Measurements from ENCODE around the gene ZNF76. TPM values are rescaled to one million over a fixed set of nuclear protein-coding genes. Genes with fewer than 3 reads are reported as not detected.

Gene ZNF76
- polyA plus RNA-seq, 2 of the 4 experiments (the other 2 are of a cell fraction), result 7.9 to 10.5 TPM

DNA sequence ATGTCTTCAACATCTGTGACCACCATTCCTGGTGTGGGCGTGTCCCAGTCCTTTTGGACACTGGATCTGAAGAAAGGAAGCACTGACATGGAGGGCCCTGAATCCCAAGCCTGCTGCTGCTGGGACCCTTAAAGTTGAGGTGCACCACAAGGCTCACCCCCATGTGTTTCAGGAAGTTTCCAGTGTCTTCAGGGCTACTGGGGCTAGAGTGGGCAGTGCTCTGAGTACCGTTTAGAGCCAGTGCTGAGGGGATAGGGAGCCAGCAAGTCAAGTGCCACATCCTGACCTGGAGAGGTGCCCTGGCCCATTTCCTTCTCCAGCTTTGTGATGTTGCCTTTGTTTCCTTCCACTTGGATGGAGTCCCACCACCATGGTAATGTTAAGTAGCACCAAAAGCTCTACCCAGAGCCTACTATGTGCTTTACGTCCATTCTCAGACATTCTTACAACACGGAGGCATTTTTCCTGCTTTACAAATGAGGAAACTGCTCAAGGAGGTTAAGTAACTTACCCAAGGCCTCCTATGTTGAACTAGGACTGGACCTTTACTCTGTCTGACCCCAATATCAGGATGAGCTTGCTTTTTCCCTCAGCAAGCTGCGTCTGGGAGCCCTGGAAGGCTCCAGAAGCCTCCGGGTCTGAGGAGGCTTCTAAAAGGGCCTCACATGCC, 37.5 kb downstream of the ZNF76 start:
- Histone ChIP-seq H3K4me3 (no peak overlapping the region), H3K4me1 (no peaks in the 10 kb centered on the region), H3K9me3 (no peaks in the 10 kb centered on the region), H3K27ac (no peak overlapping the region), H3K4me2 (no peak overlapping the region)
- DNase-seq (ENCODE audit: low read depth in 1 of 2, low spot score in 1 of 2) (no peak), FAIRE-seq (no peak), ATAC-seq (no peak)
- POLR2A ChIA-PET, result no interaction called here
- CTCF ChIA-PET, result interaction anchor here (1.2 to 2.4 kb wide), 5 partner anchors 11 to 154 kb away, joined by 4 to 16 read pairs (median 7); no protein-coding TSS in a partner anchor
- 92% methylated on average over 4 of the region's 6 CpGs for WGBS (ENCODE audit: missing lambda C conversion rate)
- TF ChIP-seq SMC3 (IDR thresholded peaks at IDR 0.05) (no peak), MAFK (IDR thresholded peaks at IDR 0.05; ENCODE audit: partially characterized antibody) (no peak), BHLHE40 (IDR thresholded peaks at IDR 0.05; ENCODE audit: low read depth, low read length) (no peak), ZC3H11A (IDR thresholded peaks at IDR 0.05) (no peak), ZFP36 (IDR thresholded peaks at IDR 0.05; ENCODE audit: borderline replicate concordance, partially characterized antibody) (no peak), CBX8 (IDR thresholded peaks at IDR 0.05) (no peak), ESRRA (IDR thresholded peaks at IDR 0.05; ENCODE audit: borderline replicate concordance, low read length) (no peak), CHD4 (IDR thresholded peaks at IDR 0.05; ENCODE audit: borderline replicate concordance) (no peak), KDM1A (IDR thresholded peaks at IDR 0.05; ENCODE audit: low read depth) (no peak)
- TF ChIP-seq, protein P1, sequence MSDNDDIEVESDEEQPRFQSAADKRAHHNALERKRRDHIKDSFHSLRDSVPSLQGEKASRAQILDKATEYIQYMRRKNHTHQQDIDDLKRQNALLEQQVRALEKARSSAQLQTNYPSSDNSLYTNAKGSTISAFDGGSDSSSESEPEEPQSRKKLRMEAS (IDR thresholded peaks at IDR 0.05), result no peak

DNA sequence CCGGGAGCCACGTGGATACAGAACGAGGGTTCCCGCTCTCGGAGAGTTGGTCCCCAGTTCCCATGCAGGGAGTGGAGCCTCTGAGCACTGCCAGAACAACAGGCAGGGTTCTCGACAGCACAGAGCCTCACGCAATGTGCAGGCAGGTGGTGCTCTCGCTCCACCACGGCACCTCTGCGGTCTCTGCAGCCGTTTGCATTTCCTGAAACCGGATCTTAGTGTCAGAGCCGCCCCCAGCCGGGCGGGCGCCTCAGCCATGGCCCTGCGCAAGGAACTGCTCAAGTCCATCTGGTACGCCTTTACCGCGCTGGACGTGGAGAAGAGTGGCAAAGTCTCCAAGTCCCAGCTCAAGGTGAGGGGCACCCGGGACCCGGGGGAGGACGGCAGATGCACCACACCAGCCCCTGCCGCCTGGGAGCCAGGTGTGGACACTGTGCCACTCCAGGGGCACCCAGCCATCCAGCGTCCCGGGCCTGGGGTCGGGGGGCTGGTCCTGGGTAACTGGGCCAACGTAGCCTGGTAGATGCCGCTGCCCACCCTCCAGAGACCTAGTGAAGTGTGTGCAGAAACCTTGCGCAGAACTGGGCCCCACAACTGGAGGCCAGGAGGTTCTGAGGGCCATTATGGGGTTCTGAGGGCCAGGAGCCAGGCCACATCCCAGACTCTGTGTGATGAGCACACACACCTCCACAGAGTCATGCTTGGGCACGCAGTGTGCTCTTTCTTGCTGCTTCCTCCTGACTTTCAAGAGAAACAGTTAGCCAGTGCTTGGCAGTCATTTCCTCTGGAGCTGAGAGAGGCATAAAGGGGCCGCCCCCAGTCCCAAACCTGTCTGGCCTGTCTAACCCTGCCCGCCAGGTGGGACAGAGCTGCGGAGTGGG, 38.3 kb downstream of the ZNF76 start, which contains the start of gene DEF6:
TSS of gene DEF6 (plus strand) at position 218 of the 881 bp plus-strand sequence. CDS start at position 257, 39 bp downstream.
- WGBS (ENCODE audit: missing lambda C conversion rate), result 68% methylated on average over 15 of the region's 35 CpGs
- H3K27ac ChIP-seq, result no peak within 1 kb of the TSS
- H3K4me2 ChIP-seq, result no peak within 1 kb of the TSS
- ATAC-seq (peak; percentile 42 to 74; a peak in 4 of 6 replicates), FAIRE-seq (no peak), DNase-seq (ENCODE audit: low read depth in 1 of 2, low spot score in 1 of 2) (peak in 1 of 2 experiments; percentile 31)
- ChIA-PET CTCF (interaction anchor here (0.5 to 1.5 kb wide), 2 partner anchors 138 to 147 kb away, joined by 3 to 5 read pairs; no protein-coding TSS in a partner anchor), POLR2A (no interaction called here)
- no peak within 1 kb of the TSS for H3K4me3 ChIP-seq
- TF ChIP-seq RAD21 (conservative IDR thresholded peaks at IDR 0.05 in 1 of 2, IDR thresholded peaks at IDR 0.05 in 1 of 2), result peak; percentile 25 to 53; a peak in 3 of 5 replicates
- TF ChIP-seq, protein P2, sequence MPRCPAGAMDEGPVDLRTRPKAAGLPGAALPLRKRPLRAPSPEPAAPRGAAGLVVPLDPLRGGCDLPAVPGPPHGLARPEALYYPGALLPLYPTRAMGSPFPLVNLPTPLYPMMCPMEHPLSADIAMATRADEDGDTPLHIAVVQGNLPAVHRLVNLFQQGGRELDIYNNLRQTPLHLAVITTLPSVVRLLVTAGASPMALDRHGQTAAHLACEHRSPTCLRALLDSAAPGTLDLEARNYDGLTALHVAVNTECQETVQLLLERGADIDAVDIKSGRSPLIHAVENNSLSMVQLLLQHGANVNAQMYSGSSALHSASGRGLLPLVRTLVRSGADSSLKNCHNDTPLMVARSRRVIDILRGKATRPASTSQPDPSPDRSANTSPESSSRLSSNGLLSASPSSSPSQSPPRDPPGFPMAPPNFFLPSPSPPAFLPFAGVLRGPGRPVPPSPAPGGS (IDR thresholded peaks at IDR 0.05), result no peak
- no peaks in the 10 kb centered on the region for H3K4me1 ChIP-seq
- H3K9me3 ChIP-seq, result no peaks in the 10 kb centered on the region

DNA sequence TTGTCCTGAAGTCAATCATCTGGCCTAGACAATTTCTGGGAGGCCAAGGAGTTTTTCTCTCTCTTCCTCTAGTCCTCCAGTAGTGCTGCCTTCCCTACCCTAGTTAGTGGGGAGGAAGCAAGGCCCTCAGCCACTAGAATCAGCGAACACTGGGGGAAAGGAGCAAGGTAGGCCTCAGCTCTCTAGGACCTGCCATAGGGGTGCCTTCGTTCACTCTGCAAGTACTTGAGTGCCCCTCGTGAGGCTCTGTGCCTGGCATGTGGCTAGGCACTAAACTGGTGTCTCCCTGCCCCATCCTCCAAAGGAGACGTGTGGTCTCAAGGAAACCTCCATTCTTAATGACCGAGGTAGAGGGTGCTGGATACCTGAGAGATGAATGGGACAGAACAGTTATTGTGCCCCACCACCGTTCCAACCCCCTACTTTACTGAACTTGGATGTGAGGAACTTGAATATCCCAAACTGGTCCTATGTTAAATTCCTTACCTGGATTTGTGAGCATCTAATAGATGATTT, 39.1 kb downstream of the ZNF76 start:
- ATAC-seq (no peak), DNase-seq (ENCODE audit: low read depth in 1 of 2, low spot score in 1 of 2) (no peak), FAIRE-seq (no peak)
- Histone ChIP-seq H3K4me3 (no peak overlapping the region), H3K9me3 (no peaks in the 10 kb centered on the region), H3K4me2 (no peak overlapping the region), H3K4me1 (no peaks in the 10 kb centered on the region), H3K27ac (no peak overlapping the region)
- CTCF ChIA-PET, result interaction anchor here (1.5 kb wide), 1 partner anchor 137 kb away, joined by 5 read pairs; no protein-coding TSS in a partner anchor
- TF ChIP-seq ZNF302 (CRISPR knock-in tag; IDR thresholded peaks at IDR 0.05), result no peak
- TF ChIP-seq, protein P1 (IDR thresholded peaks at IDR 0.05), result no peak
- WGBS (ENCODE audit: missing lambda C conversion rate), result 79% methylated on average over 6 of the region's 6 CpGs
- POLR2A ChIA-PET, result no interaction called here

DNA sequence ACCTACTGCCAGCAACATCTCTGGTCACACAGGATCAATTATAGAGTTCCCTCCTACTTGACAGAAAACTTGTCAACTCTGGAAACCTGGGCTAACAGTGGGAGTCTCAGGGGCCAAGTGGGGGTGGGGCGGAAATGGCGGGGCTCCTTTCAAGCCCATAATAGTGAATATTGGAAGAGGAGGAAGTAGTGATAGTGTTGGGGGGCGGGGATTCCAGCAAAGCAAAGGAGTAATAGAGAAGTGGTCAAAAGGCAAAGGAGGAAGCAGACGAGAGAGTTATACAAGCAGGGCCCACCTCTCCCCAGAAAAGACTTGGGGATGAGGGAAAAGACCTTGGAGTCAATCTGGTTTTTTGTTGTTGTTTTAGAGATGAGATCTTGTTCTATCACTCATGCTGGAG, 40.1 kb downstream of the ZNF76 start:
- no peak for DNase-seq (ENCODE audit: low read depth in 1 of 2, low spot score in 1 of 2)
- no peak for ATAC-seq
- H3K4me2 ChIP-seq, result no peak overlapping the region
- no peak overlapping the region for H3K27ac ChIP-seq
- no peaks in the 10 kb centered on the region for H3K9me3 ChIP-seq
- ChIA-PET POLR2A (no interaction called here), CTCF (interaction anchor here (0.6 kb wide), 2 partner anchors 11 to 1718 kb away, joined by 3 to 4 read pairs; no protein-coding TSS in a partner anchor)
- WGBS (ENCODE audit: missing lambda C conversion rate), result 82% methylated on average over 4 of the region's 4 CpGs
- H3K4me1 ChIP-seq, result no peaks in the 10 kb centered on the region
- FAIRE-seq, result no peak
- no peak overlapping the region for H3K4me3 ChIP-seq
- TF ChIP-seq PHF8 (IDR thresholded peaks at IDR 0.05; ENCODE audit: borderline replicate concordance, low read depth) (no peak), SMC3 (IDR thresholded peaks at IDR 0.05) (no peak), HEYL (CRISPR knock-in tag; IDR thresholded peaks at IDR 0.05) (no peak), HOXB5 (CRISPR knock-in tag; IDR thresholded peaks at IDR 0.05) (no peak), EP300 (IDR thresholded peaks at IDR 0.05) (no peak), HOXB13 (CRISPR knock-in tag; IDR thresholded peaks at IDR 0.05; ENCODE audit: low read depth) (no peak), HDAC2 (IDR thresholded peaks at IDR 0.05) (no peak), POLR2AphosphoS2 (conservative IDR thresholded peaks at IDR 0.05; ENCODE audit: low read length) (no peak), MYC (IDR thresholded peaks at IDR 0.05; ENCODE audit: borderline replicate concordance, low read length) (no peak)
- TF ChIP-seq, protein P3, sequence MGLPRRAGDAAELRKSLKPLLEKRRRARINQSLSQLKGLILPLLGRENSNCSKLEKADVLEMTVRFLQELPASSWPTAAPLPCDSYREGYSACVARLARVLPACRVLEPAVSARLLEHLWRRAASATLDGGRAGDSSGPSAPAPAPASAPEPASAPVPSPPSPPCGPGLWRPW (IDR thresholded peaks at IDR 0.05), result no peak
- TF ChIP-seq, protein P4, sequence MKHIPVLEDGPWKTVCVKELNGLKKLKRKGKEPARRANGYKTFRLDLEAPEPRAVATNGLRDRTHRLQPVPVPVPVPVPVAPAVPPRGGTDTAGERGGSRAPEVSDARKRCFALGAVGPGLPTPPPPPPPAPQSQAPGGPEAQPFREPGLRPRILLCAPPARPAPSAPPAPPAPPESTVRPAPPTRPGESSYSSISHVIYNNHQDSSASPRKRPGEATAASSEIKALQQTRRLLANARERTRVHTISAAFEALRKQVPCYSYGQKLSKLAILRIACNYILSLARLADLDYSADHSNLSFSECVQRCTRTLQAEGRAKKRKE (CRISPR knock-in tag; IDR thresholded peaks at IDR 0.05; ENCODE audit: low read depth), result no peak
- TF ChIP-seq, protein P5, sequence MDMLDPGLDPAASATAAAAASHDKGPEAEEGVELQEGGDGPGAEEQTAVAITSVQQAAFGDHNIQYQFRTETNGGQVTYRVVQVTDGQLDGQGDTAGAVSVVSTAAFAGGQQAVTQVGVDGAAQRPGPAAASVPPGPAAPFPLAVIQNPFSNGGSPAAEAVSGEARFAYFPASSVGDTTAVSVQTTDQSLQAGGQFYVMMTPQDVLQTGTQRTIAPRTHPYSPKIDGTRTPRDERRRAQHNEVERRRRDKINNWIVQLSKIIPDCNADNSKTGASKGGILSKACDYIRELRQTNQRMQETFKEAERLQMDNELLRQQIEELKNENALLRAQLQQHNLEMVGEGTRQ (IDR thresholded peaks at IDR 0.05), result no peak

Measured in A549 (cell line).